Hematopoietic multipotent progenitor cell (in vitro differentiated cells): ENCODE results near the gene FKBP11. TPM values are rescaled to one million over a fixed set of nuclear protein-coding genes. Genes with fewer than 3 reads are reported as not detected.

Experiments used
- DNase-seq, 3 donors: peaks; one replicate each; pipeline ENCODE4 v3.0.0-alpha.2; 2011 to 2015; ENCODE audit warnings: low read depth in 2 of 3, low spot score in 2 of 3
- total RNA-seq: library from RNA; depleted of rRNA; stranded (reverse); fragments of >200 nt; gene quantifications from one replicate; pipeline ENCODE4 v1.2.3, GENCODE V29; 2012

Gene FKBP11
- total RNA-seq: 8.6 TPM

- peak; percentile 40 to 64 (median 62) for DNase-seq
These were observed at the start of gene FKBP11 for GRCh38 chr12:48925304-48926011. FKBP11 (minus strand) TSS chr12:48925492; CDS start chr12:48925428, 64 bp downstream.

DNA sequence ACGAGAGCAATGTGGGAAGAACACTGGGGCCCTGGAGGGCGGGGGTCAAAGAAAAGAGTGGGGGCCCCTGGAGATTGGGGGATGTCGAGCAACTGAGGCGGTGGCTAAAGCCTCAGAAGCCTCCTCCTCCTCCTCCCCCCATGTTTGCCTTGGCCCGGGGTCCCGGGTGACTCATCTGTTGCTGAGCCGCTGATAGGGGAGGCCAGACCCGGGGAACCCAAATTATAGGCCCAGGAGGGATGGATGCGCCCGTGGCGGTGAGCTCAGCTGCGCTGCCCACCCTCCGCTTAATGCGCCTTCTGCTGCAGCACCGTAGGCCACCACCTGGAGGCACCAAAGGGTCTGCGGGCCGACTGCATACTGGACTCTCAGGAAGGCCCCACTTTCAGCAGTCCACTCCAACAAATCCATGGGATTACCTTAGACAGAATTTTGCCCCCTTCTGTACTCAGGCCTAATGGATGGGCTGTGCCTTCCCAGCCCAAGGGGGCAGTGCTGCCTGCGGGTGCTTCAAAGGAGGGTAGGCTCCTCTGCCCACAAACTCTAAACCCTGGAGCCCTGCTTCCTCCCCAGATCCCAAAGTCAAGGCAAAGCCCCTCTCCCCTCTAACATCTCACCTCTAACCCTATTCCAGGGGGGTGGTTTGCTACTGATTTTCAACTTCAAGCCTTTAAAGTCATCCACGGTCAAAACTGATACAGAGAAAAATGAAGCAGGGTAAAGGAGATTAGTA is 48.8 kb upstream of the FKBP11 start:
- peak in 1 of 3 donors; percentile 45 for DNase-seq

DNA sequence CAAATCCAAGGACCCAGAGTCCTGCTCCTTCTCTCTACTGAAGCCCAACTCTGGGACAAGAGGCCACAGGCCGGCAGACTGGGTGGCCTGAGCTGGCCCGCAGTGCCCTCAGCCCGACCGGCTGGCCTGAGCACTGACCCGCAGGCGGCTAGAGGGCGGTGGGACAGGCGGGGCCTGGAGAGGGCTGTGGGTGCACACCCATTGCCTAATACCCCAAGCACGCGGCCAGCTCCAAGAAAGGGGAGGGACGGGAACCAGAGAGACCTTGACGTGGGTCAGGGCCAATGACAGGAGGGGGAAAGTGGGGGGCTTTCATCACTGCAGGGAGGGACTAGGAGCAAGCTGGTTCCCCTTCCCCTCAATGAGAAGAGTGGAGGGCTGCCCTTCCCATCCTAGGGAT is 48.2 kb upstream of the FKBP11 start:
- DNase-seq: no peak

- no peak for DNase-seq
These were observed 47.7 kb upstream of the FKBP11 start for GRCh38 chr12:48972952-48973483.

GRCh38 chr12:48972213-48972951 is 47.1 kb upstream of the FKBP11 start:
- DNase-seq: peak in 2 of 3 donors; percentile 58 to 73

- no peak for DNase-seq
These were observed 45.5 kb upstream of the FKBP11 start for GRCh38 chr12:48970702-48971334.

- no peak for DNase-seq
These were observed 44.8 kb upstream of the FKBP11 start for GRCh38 chr12:48969833-48970701.

DNA sequence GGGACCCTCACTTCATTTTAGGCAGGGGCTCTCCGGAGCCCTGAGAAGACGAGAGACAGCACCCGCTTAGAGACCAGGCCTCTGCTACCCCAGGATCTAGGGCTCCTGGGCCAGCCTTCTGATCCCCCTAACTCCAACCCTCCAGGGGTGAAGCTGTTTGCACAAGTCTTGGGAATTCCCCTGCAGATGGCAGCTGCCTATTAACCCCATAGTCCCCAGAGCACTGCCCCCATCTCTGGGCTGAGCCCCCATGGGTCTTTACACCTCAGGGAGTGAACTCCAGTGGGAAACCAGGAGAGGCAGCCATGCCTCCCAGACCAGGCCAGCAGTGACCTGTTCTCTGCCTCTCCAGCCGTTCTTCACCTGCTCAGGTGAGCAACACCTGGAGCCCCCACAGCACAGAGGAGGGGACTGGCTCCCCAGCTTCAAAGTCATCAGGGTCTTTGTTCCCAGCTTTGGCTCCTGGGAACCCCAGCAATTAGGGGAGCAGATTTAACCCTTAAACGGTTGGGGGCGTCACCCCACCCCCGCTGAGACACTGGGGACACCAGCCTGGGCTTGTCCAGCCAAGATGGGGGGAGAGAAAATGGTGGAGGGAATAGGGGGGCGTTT is 44.0 kb upstream of the FKBP11 start:
- DNase-seq: no peak

- no peak for DNase-seq
These were observed 43.2 kb upstream of the FKBP11 start for GRCh38 chr12:48968467-48968866.

- DNase-seq: no peak
These were observed 42.7 kb upstream of the FKBP11 start for GRCh38 chr12:48967991-48968390.

- no peak for DNase-seq
These were observed 41.0 kb upstream of the FKBP11 start for GRCh38 chr12:48966177-48966895.

GRCh38 chr12:48965298-48965838 is 40.1 kb upstream of the FKBP11 start:
- no peak for DNase-seq

DNA sequence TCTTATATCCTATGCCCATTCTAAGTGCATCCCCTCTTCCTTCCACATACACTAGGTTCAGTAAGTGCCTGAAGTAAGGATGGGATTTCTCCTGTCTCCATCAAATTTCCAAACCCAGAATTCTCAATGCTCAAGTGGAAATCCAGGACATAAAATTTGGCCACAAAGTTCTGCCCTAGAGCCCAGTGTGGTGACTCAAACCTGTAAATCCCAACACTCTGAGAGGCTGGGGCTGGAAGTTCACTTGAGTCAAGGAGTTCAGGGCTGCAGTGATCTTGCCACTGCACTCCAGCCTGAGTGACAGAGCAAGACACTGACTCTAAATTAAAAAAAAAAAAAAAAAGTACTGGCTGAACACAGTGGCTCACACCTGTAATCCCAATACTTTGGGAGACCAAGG is 36.5 kb upstream of the FKBP11 start:
- no peak for DNase-seq

DNA sequence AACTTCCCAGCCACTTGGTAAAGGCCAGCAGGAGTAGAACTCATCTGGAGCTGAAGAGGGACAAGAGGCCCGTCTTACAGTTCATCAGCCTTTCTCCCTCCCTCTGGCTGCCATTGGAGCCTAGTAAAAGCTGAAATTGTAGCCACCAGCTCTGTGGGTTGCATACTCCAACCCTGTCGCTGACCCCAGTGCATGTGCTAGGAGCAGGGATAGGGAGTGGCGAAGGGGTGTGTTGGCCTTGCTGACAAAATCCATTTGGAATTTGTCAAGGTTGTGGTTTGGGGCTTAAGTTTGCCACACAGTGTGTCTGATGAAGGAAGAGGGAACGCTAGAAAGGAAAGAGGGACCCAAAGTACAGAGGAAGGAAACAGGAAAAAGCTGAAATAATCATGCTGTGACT is 36.0 kb upstream of the FKBP11 start:
- no peak for DNase-seq

GRCh38 chr12:48960834-48961233 is 35.5 kb upstream of the FKBP11 start:
- DNase-seq: no peak

GRCh38 chr12:48958049-48958388 is 32.7 kb upstream of the FKBP11 start:
- no peak for DNase-seq

- DNase-seq: peak; percentile 81 to 93 (median 93)
These were observed 32.1 kb upstream of the FKBP11 start, which contains the start of gene ARF3 for GRCh38 chr12:48957141-48958048. ARF3 (minus strand) TSS chr12:48957487; CDS start chr12:48941095, 16,392 bp downstream.
